ENCODE data around the gene KATNAL1. TPM values are rescaled to one million over a fixed set of nuclear protein-coding genes. Genes with fewer than 3 reads are reported as not detected.

KATNAL1 gene
- total and polyA plus RNA-seq, 5 donors from 2014 or later, result 5.1 to 29.2 (median 6.3) TPM

GRCh38 chr13:30194906-30195305, 112.4 kb downstream of the KATNAL1 start:
- H3K27ac Mint-ChIP-seq, result no peak overlapping the region

DNA sequence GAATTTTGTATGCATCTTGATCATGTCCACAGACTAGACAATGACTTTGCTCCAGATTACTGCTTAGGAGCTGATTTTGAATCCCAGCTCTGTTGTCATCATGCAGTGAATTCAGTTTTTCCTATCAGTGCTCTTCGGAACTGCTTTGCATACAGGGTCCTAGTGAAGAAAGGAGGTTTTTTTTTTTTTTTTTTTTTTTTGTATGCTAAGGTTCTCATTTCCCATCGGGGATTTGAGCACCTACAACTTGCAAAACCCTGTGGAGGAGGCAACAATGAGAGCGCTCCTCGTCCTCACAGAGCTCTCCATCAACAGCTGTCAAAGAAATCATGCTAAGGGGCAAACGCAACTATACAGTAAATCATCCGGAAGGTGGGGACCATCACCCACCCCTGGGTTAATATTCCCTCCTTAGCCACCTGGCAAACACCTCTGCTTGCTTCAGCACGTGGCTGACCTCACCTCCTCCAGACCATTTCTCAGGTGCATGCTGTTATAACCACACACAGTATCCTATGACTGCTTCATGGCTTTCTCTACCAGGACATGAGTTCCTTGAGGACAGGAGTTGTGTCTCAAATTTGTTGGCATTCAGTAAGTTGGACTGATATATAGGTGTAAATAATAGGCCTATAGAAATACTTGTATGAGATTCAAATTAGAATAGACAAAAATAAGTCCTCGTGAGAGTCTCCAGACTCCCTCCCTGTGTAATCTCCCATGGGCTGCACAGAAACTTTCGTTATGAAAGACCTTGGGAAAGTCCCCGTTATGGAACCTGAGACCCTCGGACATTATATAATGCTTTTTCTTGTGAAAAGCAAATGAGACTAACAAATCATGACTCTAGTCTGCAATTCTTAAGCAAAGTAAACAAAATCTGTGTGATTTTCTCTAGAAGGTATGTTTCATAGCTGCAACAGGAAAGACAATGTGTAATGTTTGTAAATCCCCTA, 113.8 kb downstream of the KATNAL1 start:
- DNase-seq (no peak), ATAC-seq (ENCODE audit: low read depth in 2 of 2) (no peak)
- no peaks in the 10 kb centered on the region for H3K9me3 Mint-ChIP-seq
- no peak overlapping the region for H3K4me3 ChIP-seq (ENCODE audit: low read depth, low read length)
- no peaks in the 10 kb centered on the region for H3K36me3 Mint-ChIP-seq
- H3K27me3 ChIP-seq (ENCODE audit: control insufficient read depth, insufficient read depth, low read length), result no peaks in the 10 kb centered on the region
- H3K36me3 ChIP-seq (ENCODE audit: control insufficient read depth, insufficient read depth, low read length), result no peaks in the 10 kb centered on the region
- H3K27ac Mint-ChIP-seq, result no peak overlapping the region
- H3K4me3 Mint-ChIP-seq, result no peak overlapping the region
- H3K27ac ChIP-seq (ENCODE audit: insufficient read depth, low read length, poor library complexity, severe bottlenecking), result no peak overlapping the region
- no peaks in the 10 kb centered on the region for H3K27me3 Mint-ChIP-seq
- peaks cover 0 to 3% (median 0%) of the 10 kb centered on the region in 4 donors for H3K4me1 Mint-ChIP-seq
- no peaks in the 10 kb centered on the region for H3K9me3 ChIP-seq (ENCODE audit: control insufficient read depth in 2 of 2, low read length in 2 of 2)
- no peaks in the 10 kb centered on the region for H3K4me1 ChIP-seq (ENCODE audit: control insufficient read depth, insufficient read depth, low read length, poor library complexity, severe bottlenecking)

More at GRCh38 chr13:30194906-30195305, 112.4 kb downstream of the KATNAL1 start:
- H3K36me3 Mint-ChIP-seq, result no peaks in the 10 kb centered on the region
- Histone ChIP-seq H3K27ac (ENCODE audit: insufficient read depth, low read length, poor library complexity, severe bottlenecking) (no peak overlapping the region), H3K27me3 (ENCODE audit: control insufficient read depth, insufficient read depth, low read length) (no peaks in the 10 kb centered on the region), H3K9me3 (ENCODE audit: control insufficient read depth in 2 of 2, low read length in 2 of 2) (no peaks in the 10 kb centered on the region), H3K4me1 (ENCODE audit: control insufficient read depth, insufficient read depth, low read length, poor library complexity, severe bottlenecking) (no peaks in the 10 kb centered on the region), H3K4me3 (ENCODE audit: low read depth, low read length) (no peak overlapping the region), H3K36me3 (ENCODE audit: control insufficient read depth, insufficient read depth, low read length) (no peaks in the 10 kb centered on the region)
- ATAC-seq (ENCODE audit: low read depth in 2 of 2) (no peak), DNase-seq (no peak)
- H3K27me3 Mint-ChIP-seq, result no peaks in the 10 kb centered on the region
- no peak overlapping the region for H3K4me3 Mint-ChIP-seq
- peaks cover 0 to 3% (median 0%) of the 10 kb centered on the region in 4 donors for H3K4me1 Mint-ChIP-seq
- H3K9me3 Mint-ChIP-seq, result no peaks in the 10 kb centered on the region

DNA sequence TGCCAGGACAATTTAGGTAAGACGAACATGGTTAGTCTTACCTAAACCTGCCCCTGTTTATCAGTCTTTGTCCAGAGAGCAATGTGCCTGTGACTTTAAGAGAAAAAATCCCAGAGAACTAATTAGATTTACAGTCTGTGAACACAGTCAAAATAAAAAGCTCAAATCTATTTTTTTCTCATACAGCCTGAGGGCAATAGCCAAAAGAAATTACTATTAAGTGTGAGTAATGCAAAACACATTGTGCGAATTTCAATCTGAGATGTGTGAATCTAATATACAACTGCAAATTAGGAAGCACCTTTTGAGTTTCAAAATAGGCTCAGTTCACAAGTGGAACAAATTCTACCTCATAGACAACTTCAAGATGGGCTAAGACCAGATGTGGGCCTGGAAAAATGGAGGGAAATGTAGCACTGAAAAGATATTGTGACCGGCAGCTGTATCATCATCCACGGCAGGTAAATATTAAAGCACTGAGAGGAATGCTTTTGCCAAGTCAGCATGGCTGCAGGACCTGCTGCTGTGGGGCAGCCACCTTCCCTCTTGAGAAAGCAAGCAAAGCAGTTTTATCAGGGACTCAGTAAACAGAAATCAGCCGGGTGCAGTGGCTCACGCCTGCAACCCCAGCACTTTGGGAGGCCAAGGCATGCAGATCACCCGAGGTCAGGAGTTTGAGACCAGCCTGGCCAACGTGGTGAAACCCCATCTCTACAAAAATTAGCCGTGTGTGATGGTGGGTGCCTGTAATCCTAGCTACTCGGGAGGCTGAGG, 114.8 kb downstream of the KATNAL1 start:
- Mint-ChIP-seq H3K9me3 (no peaks in the 10 kb centered on the region), H3K27me3 (no peaks in the 10 kb centered on the region), H3K4me3 (no peak overlapping the region), H3K36me3 (no peaks in the 10 kb centered on the region), H3K27ac (peak overlapping the region in 1 of 3 donors; percentile 71), H3K4me1 (peaks cover 0 to 3% (median 0%) of the 10 kb centered on the region in 4 donors)
- Histone ChIP-seq H3K4me1 (ENCODE audit: control insufficient read depth, insufficient read depth, low read length, poor library complexity, severe bottlenecking) (no peaks in the 10 kb centered on the region), H3K36me3 (ENCODE audit: control insufficient read depth, insufficient read depth, low read length) (no peaks in the 10 kb centered on the region), H3K27me3 (ENCODE audit: control insufficient read depth, insufficient read depth, low read length) (no peaks in the 10 kb centered on the region), H3K27ac (ENCODE audit: insufficient read depth, low read length, poor library complexity, severe bottlenecking) (no peak overlapping the region), H3K9me3 (ENCODE audit: control insufficient read depth in 2 of 2, low read length in 2 of 2) (no peaks in the 10 kb centered on the region), H3K4me3 (ENCODE audit: low read depth, low read length) (no peak overlapping the region)
- DNase-seq (no peak), ATAC-seq (ENCODE audit: low read depth in 2 of 2) (no peak)

GRCh38 chr13:30191491-30192100, 115.8 kb downstream of the KATNAL1 start:
- Histone ChIP-seq H3K36me3 (ENCODE audit: control insufficient read depth, insufficient read depth, low read length) (no peaks in the 10 kb centered on the region), H3K27me3 (ENCODE audit: control insufficient read depth, insufficient read depth, low read length) (no peaks in the 10 kb centered on the region), H3K9me3 (ENCODE audit: control insufficient read depth in 2 of 2, low read length in 2 of 2) (no peaks in the 10 kb centered on the region), H3K4me1 (ENCODE audit: control insufficient read depth, insufficient read depth, low read length, poor library complexity, severe bottlenecking) (no peaks in the 10 kb centered on the region), H3K4me3 (ENCODE audit: low read depth, low read length) (no peak overlapping the region), H3K27ac (ENCODE audit: insufficient read depth, low read length, poor library complexity, severe bottlenecking) (no peak overlapping the region)
- H3K27me3 Mint-ChIP-seq, result no peaks in the 10 kb centered on the region
- peak overlapping the region in 2 of 3 donors; percentile 38 to 71 for H3K27ac Mint-ChIP-seq
- no peak for DNase-seq
- H3K9me3 Mint-ChIP-seq, result no peaks in the 10 kb centered on the region
- peaks cover 0 to 3% (median 0%) of the 10 kb centered on the region in 4 donors for H3K4me1 Mint-ChIP-seq
- no peaks in the 10 kb centered on the region for H3K36me3 Mint-ChIP-seq
- H3K4me3 Mint-ChIP-seq, result no peak overlapping the region
- no peak for ATAC-seq (ENCODE audit: low read depth in 2 of 2)

- DNase-seq (no peak), ATAC-seq (ENCODE audit: low read depth in 2 of 2) (no peak)
- Mint-ChIP-seq H3K27me3 (no peaks in the 10 kb centered on the region), H3K4me1 (peaks cover 0 to 3% (median 1%) of the 10 kb centered on the region in 4 donors), H3K4me3 (no peak overlapping the region), H3K27ac (peak overlapping the region in 1 of 3 donors; percentile 53), H3K9me3 (peaks cover 0 to 4% (median 0%) of the 10 kb centered on the region in 7 donors), H3K36me3 (no peaks in the 10 kb centered on the region)
- Histone ChIP-seq H3K4me1 (ENCODE audit: control insufficient read depth, insufficient read depth, low read length, poor library complexity, severe bottlenecking) (no peaks in the 10 kb centered on the region), H3K27me3 (ENCODE audit: control insufficient read depth, insufficient read depth, low read length) (no peaks in the 10 kb centered on the region), H3K4me3 (ENCODE audit: low read depth, low read length) (no peak overlapping the region), H3K27ac (ENCODE audit: insufficient read depth, low read length, poor library complexity, severe bottlenecking) (no peak overlapping the region), H3K9me3 (ENCODE audit: control insufficient read depth in 2 of 2, low read length in 2 of 2) (no peaks in the 10 kb centered on the region), H3K36me3 (ENCODE audit: control insufficient read depth, insufficient read depth, low read length) (no peaks in the 10 kb centered on the region)
Observed at GRCh38 chr13:30186634-30187415, 120.5 kb downstream of the KATNAL1 start.

- peaks cover 0 to 4% (median 0%) of the 10 kb centered on the region in 7 donors for H3K9me3 Mint-ChIP-seq
- peaks cover 0 to 6% (median 0%) of the 10 kb centered on the region in 4 donors for H3K4me1 Mint-ChIP-seq
- no peaks in the 10 kb centered on the region for H3K27me3 ChIP-seq (ENCODE audit: control insufficient read depth, insufficient read depth, low read length)
- H3K4me1 ChIP-seq (ENCODE audit: control insufficient read depth, insufficient read depth, low read length, poor library complexity, severe bottlenecking), result no peaks in the 10 kb centered on the region
- H3K27me3 Mint-ChIP-seq, result no peaks in the 10 kb centered on the region
- no peaks in the 10 kb centered on the region for H3K36me3 ChIP-seq (ENCODE audit: control insufficient read depth, insufficient read depth, low read length)
- DNase-seq, result no peak
- H3K4me3 Mint-ChIP-seq, result no peak overlapping the region
- H3K36me3 Mint-ChIP-seq, result peaks cover 5% of the 10 kb centered on the region
- no peak overlapping the region for H3K27ac ChIP-seq (ENCODE audit: insufficient read depth, low read length, poor library complexity, severe bottlenecking)
- H3K9me3 ChIP-seq (ENCODE audit: control insufficient read depth in 2 of 2, low read length in 2 of 2), result no peaks in the 10 kb centered on the region
- H3K27ac Mint-ChIP-seq, result peak overlapping the region in 1 of 3 donors; percentile 16
- H3K4me3 ChIP-seq (ENCODE audit: low read depth, low read length), result no peak overlapping the region
- no peak for ATAC-seq (ENCODE audit: low read depth in 2 of 2)
Observed at GRCh38 chr13:30181888-30182651, 125.3 kb downstream of the KATNAL1 start.
